HCT116 (cell line): ENCODE results near the gene CELA3A. TPM values are rescaled to one million over a fixed set of nuclear protein-coding genes. Genes with fewer than 3 reads are reported as not detected.

Source experiments
- ATAC-seq: fragments of 200-7000 bp; cut with Tn5 transposase; 2 replicates; pipeline ENCODE4 v1.9.1; 2020; ENCODE audit warnings: mild to moderate bottlenecking, moderate library complexity
- Bru-seq: library from RNA; stranded (reverse); fragments of 400-500 nt; gene quantifications from one replicate; lab custom pipeline; 2021; lab: Mats Ljungman, UMichigan
- BruChase-seq, 2 experiments: library from RNA; stranded (reverse); fragments of 400-500 nt; gene quantifications; one replicate each; lab custom pipeline; 2021; lab: Mats Ljungman, UMichigan
- BruUV-seq: library from RNA; stranded (reverse); fragments of 400-500 nt; replicated peaks from 2 replicates; lab custom pipeline; 2021; lab: Mats Ljungman, UMichigan
- CTCF ChIA-PET: fragments of 300-600 bp; sonication (Branson Sonifier 250); formaldehyde crosslinking; loops from one replicate; lab custom pipeline; 2021; ENCODE audit warnings: antibody characterized with exemption; lab: Charles Lee
- POLR2A ChIA-PET: fragments of 300-600, 350-600 bp; sonication (Branson Sonifier 250); formaldehyde crosslinking; loops from one replicate; lab custom pipeline; 2021; ENCODE audit warnings: antibody characterized with exemption; lab: Charles Lee
- RAD21 ChIA-PET, 2 experiments: fragments of 300-600 bp; sonication (Branson Sonifier 250); formaldehyde crosslinking; loops; one replicate each; lab custom pipeline; 2023; ENCODE audit warnings: low total read pairs in 2 of 2; ENCODE audit not compliant: uncharacterized antibody in 2 of 2, unreplicated experiment in 2 of 2, low non-redundant PET in 1 of 2; lab: Charles Lee
- DNase-seq: peaks from one replicate; pipeline ENCODE4 v3.0.0-alpha.2; 2010; ENCODE audit warnings: low read depth, low spot score
- H2AFZ ChIP-seq: fragments of 200-600 bp; shearing (Covaris generic), sonication (generic); 2 replicates; pipeline ENCODE4 v1.6.1; 2017; ENCODE audit warnings: low read depth, mixed run types, mixed read lengths, antibody characterized with exemption, low read length; ENCODE audit not compliant: poor library complexity, severe bottlenecking
- H3K27ac ChIP-seq: 2 replicates; pipeline ENCODE4 v1.5.1; 2012; ENCODE audit warnings: low read depth, low read length
- H3K27me3 ChIP-seq: fragments of 200-600 bp; sonication (generic); 2 replicates; pipeline ENCODE4 v1.6.1; 2016; ENCODE audit warnings: mixed run types, low read length, mixed read lengths; ENCODE audit not compliant: insufficient read depth
- H3K36me3 ChIP-seq, 2 experiments: fragments of 200-500 bp in 1 of 2; fragments of 200-600 bp in 1 of 2; sonication (Bioruptor generic) in 1 of 2; sonication (generic) in 1 of 2; 2 replicates each; pipeline versions ENCODE4 v1.5.1 to v1.6.1; 2014 to 2016; ENCODE audit warnings: low read length in 2 of 2, inconsistent platforms in 1 of 2, mixed read lengths in 1 of 2, mixed run types in 1 of 2; ENCODE audit not compliant: insufficient read depth in 2 of 2, control insufficient read depth in 1 of 2
- H3K4me1 ChIP-seq, 2 experiments: fragments of 200-600 bp in 1 of 2; sonication (generic) in 1 of 2; 2 replicates each; pipeline versions ENCODE4 v1.5.1 to v1.6.1; 2012 to 2017; ENCODE audit warnings: low read length in 2 of 2, inconsistent platforms in 1 of 2, mild to moderate bottlenecking in 1 of 2, mixed read lengths in 1 of 2, mixed run types in 1 of 2, moderate library complexity in 1 of 2; ENCODE audit not compliant: insufficient read depth in 2 of 2, control insufficient read depth in 1 of 2
- H3K4me2 ChIP-seq: fragments of 200-600 bp; sonication (generic); 2 replicates; pipeline ENCODE4 v1.6.1; 2017; ENCODE audit warnings: mixed run types, low read length, mixed read lengths
- H3K4me3 ChIP-seq, 2 experiments: fragments of 200-600 bp in 1 of 2; sonication (generic) in 1 of 2; replicated peaks in 1 of 2; 2 replicates each; pipeline ENCODE4 v1.5.1; 2011 to 2016; ENCODE audit warnings: low read length in 2 of 2, control low read depth in 1 of 2, low read depth in 1 of 2, mild to moderate bottlenecking in 1 of 2, mixed read lengths in 1 of 2, mixed run types in 1 of 2
- H3K79me2 ChIP-seq: fragments of 200-600 bp; sonication (generic); 2 replicates; pipeline ENCODE4 v1.6.1; 2017; ENCODE audit warnings: mild to moderate bottlenecking, mixed run types, low read length, moderate library complexity, mixed read lengths; ENCODE audit not compliant: insufficient read depth
- H3K9ac ChIP-seq: fragments of 200-600 bp; sonication (generic); 2 replicates; pipeline ENCODE4 v1.6.1; 2016; ENCODE audit warnings: low read length, mixed read lengths
- H3K9me2 ChIP-seq: fragments of 200-600 bp; sonication (generic), shearing (Covaris generic); 2 replicates; pipeline ENCODE4 v1.6.1; 2017; ENCODE audit warnings: mixed run types, mild to moderate bottlenecking, moderate library complexity; ENCODE audit not compliant: insufficient read depth
- H3K9me3 ChIP-seq, 2 experiments: fragments of 200-500 bp in 1 of 2; fragments of 200-600 bp in 1 of 2; sonication (Bioruptor generic) in 1 of 2; sonication (generic) in 1 of 2; 2 replicates each; pipeline ENCODE4 v1.6.1; 2014 to 2017; ENCODE audit warnings: low read length in 2 of 2, mixed read lengths in 2 of 2, inconsistent platforms in 1 of 2, low read depth in 1 of 2, mild to moderate bottlenecking in 1 of 2, mixed run types in 1 of 2, moderate library complexity in 1 of 2; ENCODE audit not compliant: control insufficient read depth in 1 of 2, insufficient read depth in 1 of 2
- H4K20me1 ChIP-seq: fragments of 200-600 bp; sonication (generic), shearing (Covaris generic); 2 replicates; pipeline ENCODE4 v1.6.1; 2017; ENCODE audit warnings: mixed run types, mild to moderate bottlenecking, moderate library complexity; ENCODE audit not compliant: insufficient read depth
- EZH2 ChIP-seq: fragments of 200-600 bp; sonication (generic); IDR thresholded peaks from 2 replicates; pipeline ENCODE4 v1.6.1; 2017; ENCODE audit warnings: antibody characterized with exemption, mixed run types
- EZH2phosphoT487 ChIP-seq: fragments of 200-600 bp; IDR thresholded peaks from 2 replicates; pipeline ENCODE4 v1.6.1; 2018; ENCODE audit warnings: antibody characterized with exemption, borderline replicate concordance
- JUND ChIP-seq: IDR thresholded peaks from 2 replicates; pipeline ENCODE4 v1.6.1; 2012
- POLR2A ChIP-seq: IDR thresholded peaks from 2 replicates; pipeline ENCODE4 v1.7.0; 2011; ENCODE audit warnings: borderline replicate concordance; ENCODE audit not compliant: insufficient read depth, insufficient read length; ENCODE audit errors: extremely low read depth
- POLR2AphosphoS5 ChIP-seq: IDR thresholded peaks from 2 replicates; pipeline ENCODE4 v1.6.1; 2011; ENCODE audit warnings: mild to moderate bottlenecking, low read depth, low read length, moderate library complexity
- RAD21 ChIP-seq: IDR thresholded peaks from 2 replicates; pipeline ENCODE4 v1.6.1; 2012; ENCODE audit warnings: low read depth, mild to moderate bottlenecking
- SIN3A ChIP-seq: IDR thresholded peaks from 2 replicates; pipeline ENCODE4 v1.6.1; 2012; ENCODE audit warnings: low read depth
- TCF7L2 ChIP-seq: IDR thresholded peaks from 2 replicates; pipeline ENCODE4 v1.7.0; 2011; ENCODE audit warnings: borderline replicate concordance, inconsistent platforms; ENCODE audit not compliant: insufficient read depth, insufficient read length; ENCODE audit errors: extremely low read depth
- YY1 ChIP-seq: IDR thresholded peaks from 2 replicates; pipeline ENCODE4 v1.6.1; 2011; ENCODE audit warnings: low read length, low read depth, moderate library complexity, mild to moderate bottlenecking; ENCODE audit not compliant: insufficient replicate concordance; ENCODE audit errors: extremely low read depth
- intact Hi-C: fragments of 100-400 bp; cut with micrococcal nuclease; formaldehyde crosslinking; loops from 2 replicates; pipeline ENCODE4 v1.10.0; 2022
- long read RNA-seq: library from polyadenylated mRNA; unstranded; transcript quantifications from one replicate; pipeline ENCODE4 v2.0.0, GENCODE V29; 2021; ENCODE audit not compliant: unreplicated experiment
- polyA plus RNA-seq: library from polyadenylated mRNA; unstranded; fragments of >200 nt; gene quantifications from 2 replicates; pipeline ENCODE4 v1.2.1, GENCODE V29; 2012; ENCODE audit warnings: missing spikeins
- total RNA-seq: library from RNA; stranded (reverse); gene quantifications from one replicate; pipeline ENCODE4 v1.2.1, GENCODE V29; 2021; ENCODE audit not compliant: unreplicated experiment
- TF ChIP-seq, protein P1 (sequence below): IDR thresholded peaks from 2 replicates; pipeline ENCODE4 v1.6.1; 2012
- TF ChIP-seq, protein P2 (sequence below): IDR thresholded peaks from 2 replicates; pipeline ENCODE4 v1.6.1; 2012; ENCODE audit warnings: low read depth
- TF ChIP-seq, protein P3 (sequence below): IDR thresholded peaks from 2 replicates; pipeline ENCODE4 v1.6.1; 2012
- TF ChIP-seq, protein P4 (sequence below): IDR thresholded peaks from 2 replicates; pipeline ENCODE4 v1.6.1; 2011; ENCODE audit warnings: mild to moderate bottlenecking, low read length, moderate library complexity; ENCODE audit not compliant: insufficient replicate concordance; ENCODE audit errors: extremely low read depth

Gene CELA3A, protein sequence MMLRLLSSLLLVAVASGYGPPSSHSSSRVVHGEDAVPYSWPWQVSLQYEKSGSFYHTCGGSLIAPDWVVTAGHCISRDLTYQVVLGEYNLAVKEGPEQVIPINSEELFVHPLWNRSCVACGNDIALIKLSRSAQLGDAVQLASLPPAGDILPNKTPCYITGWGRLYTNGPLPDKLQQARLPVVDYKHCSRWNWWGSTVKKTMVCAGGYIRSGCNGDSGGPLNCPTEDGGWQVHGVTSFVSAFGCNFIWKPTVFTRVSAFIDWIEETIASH
- 9.0 TPM for total RNA-seq
- not detected in 2 replicates for polyA plus RNA-seq
- not detected for Bru-seq, nascent RNA
- not detected for BruChase-seq, experiment 1, labeled RNA remaining after a 6-hour chase
- BruChase-seq, experiment 2, labeled RNA remaining after a 2-hour chase = not detected
- long read RNA-seq = 0 reads

DNA sequence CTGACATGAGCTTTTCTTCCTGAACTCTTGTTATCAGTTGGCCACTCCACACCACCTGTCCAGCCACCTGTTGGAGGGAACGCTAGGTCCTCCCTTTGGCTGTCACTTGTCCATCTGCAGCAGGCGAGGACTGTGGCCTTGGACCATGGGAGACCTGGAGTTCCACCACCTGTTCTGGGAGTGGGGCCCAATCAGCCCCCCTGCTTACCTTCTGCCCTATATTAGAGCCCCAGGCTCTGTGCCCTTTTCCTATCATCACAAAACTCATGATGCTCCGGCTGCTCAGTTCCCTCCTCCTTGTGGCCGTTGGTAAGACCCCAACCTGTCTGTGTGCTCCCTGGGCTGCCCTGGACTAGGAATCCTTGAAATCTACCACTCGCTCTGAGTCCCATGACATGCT lies at the start of gene CELA3A:
TSS of gene CELA3A (plus strand) at position 249 of the 400 bp plus-strand sequence. CDS start at position 267, 18 bp downstream.
- Histone ChIP-seq H3K9ac (no peak within 1 kb of the TSS), H3K27ac (no peak within 1 kb of the TSS), H4K20me1 (no peaks in the 10 kb centered on the region), H3K4me3 (no peak within 1 kb of the TSS), H3K9me2 (no peaks in the 10 kb centered on the region), H3K27me3 (no peaks in the 10 kb centered on the region), H3K36me3 (no peaks in the 10 kb centered on the region), H3K4me2 (no peak within 1 kb of the TSS), H3K4me1 (peaks cover 0 to 10% of the 10 kb centered on the region in 2 experiments; a peak in 2 of 4 replicates), H3K9me3 (no peaks in the 10 kb centered on the region), H2AFZ (no peak within 1 kb of the TSS), H3K79me2 (no peaks in the 10 kb centered on the region)
- intact Hi-C loops = no loop called here
- TF ChIP-seq, protein P1, sequence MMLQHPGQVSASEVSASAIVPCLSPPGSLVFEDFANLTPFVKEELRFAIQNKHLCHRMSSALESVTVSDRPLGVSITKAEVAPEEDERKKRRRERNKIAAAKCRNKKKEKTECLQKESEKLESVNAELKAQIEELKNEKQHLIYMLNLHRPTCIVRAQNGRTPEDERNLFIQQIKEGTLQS = no peak
- TF ChIP-seq, protein P2, sequence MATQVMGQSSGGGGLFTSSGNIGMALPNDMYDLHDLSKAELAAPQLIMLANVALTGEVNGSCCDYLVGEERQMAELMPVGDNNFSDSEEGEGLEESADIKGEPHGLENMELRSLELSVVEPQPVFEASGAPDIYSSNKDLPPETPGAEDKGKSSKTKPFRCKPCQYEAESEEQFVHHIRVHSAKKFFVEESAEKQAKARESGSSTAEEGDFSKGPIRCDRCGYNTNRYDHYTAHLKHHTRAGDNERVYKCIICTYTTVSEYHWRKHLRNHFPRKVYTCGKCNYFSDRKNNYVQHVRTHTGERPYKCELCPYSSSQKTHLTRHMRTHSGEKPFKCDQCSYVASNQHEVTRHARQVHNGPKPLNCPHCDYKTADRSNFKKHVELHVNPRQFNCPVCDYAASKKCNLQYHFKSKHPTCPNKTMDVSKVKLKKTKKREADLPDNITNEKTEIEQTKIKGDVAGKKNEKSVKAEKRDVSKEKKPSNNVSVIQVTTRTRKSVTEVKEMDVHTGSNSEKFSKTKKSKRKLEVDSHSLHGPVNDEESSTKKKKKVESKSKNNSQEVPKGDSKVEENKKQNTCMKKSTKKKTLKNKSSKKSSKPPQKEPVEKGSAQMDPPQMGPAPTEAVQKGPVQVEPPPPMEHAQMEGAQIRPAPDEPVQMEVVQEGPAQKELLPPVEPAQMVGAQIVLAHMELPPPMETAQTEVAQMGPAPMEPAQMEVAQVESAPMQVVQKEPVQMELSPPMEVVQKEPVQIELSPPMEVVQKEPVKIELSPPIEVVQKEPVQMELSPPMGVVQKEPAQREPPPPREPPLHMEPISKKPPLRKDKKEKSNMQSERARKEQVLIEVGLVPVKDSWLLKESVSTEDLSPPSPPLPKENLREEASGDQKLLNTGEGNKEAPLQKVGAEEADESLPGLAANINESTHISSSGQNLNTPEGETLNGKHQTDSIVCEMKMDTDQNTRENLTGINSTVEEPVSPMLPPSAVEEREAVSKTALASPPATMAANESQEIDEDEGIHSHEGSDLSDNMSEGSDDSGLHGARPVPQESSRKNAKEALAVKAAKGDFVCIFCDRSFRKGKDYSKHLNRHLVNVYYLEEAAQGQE = no peak
- TF ChIP-seq POLR2AphosphoS5 (no peak), YY1 (no peak), POLR2A (no peak), SIN3A (no peak), JUND (no peak), TCF7L2 (no peak), EZH2 (no peak), EZH2phosphoT487 (no peak), RAD21 (no peak)
- TF ChIP-seq, protein P3, sequence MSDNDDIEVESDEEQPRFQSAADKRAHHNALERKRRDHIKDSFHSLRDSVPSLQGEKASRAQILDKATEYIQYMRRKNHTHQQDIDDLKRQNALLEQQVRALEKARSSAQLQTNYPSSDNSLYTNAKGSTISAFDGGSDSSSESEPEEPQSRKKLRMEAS = no peak
- TF ChIP-seq, protein P4, sequence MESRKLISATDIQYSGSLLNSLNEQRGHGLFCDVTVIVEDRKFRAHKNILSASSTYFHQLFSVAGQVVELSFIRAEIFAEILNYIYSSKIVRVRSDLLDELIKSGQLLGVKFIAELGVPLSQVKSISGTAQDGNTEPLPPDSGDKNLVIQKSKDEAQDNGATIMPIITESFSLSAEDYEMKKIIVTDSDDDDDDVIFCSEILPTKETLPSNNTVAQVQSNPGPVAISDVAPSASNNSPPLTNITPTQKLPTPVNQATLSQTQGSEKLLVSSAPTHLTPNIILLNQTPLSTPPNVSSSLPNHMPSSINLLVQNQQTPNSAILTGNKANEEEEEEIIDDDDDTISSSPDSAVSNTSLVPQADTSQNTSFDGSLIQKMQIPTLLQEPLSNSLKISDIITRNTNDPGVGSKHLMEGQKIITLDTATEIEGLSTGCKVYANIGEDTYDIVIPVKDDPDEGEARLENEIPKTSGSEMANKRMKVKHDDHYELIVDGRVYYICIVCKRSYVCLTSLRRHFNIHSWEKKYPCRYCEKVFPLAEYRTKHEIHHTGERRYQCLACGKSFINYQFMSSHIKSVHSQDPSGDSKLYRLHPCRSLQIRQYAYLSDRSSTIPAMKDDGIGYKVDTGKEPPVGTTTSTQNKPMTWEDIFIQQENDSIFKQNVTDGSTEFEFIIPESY = no peak
- ChIA-PET CTCF (no interaction called here), POLR2A (no interaction called here), RAD21 (no interaction called here)
- BruUV-seq = no TSS peak
- no peak for DNase-seq
- ATAC-seq = no peak
